Umbilical cord (tissue), 2 donors: ENCODE results near the gene CD40LG. TPM values are rescaled to one million over a fixed set of nuclear protein-coding genes. Genes with fewer than 3 reads are reported as not detected.

Experiments used
- DNase-seq: peaks from one replicate; pipeline ENCODE4 v3.0.0-alpha.2; 2015; ENCODE audit warnings: low spot score
- total RNA-seq: library from RNA; depleted of rRNA; stranded (reverse); fragments of >200 nt; gene quantifications from one replicate; pipeline ENCODE4 v1.2.3, GENCODE V29; 2014; ENCODE audit warnings: low replicate concordance; ENCODE audit not compliant: insufficient read depth

The CD40LG gene
- not detected for total RNA-seq

GRCh38 chrX:136647677-136648360 lies at the start of gene CD40LG:
CD40LG (plus strand) TSS chrX:136648158; CDS start chrX:136648249, 91 bp downstream.
- no peak for DNase-seq

GRCh38 chrX:136598631-136599030 lies 49.3 kb upstream of the CD40LG start:
- no peak for DNase-seq

DNA sequence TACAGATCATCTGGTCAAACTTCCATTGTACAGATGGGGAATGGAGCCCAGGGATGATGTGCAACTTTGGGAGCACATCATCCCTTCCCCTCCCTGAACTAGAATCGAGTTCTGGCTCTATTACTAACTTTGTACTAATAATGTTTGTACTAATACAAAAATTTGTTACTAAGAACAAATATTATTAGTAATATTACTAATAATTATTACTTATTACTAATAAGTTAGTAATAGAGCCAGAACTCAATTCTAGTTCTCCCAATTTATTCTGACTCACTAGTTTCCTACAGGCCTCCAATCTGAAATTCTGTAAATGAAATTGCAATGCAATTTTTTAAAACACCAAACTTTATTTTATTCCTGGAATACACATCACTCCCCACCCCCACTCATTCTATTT lies 47.9 kb upstream of the CD40LG start:
- no peak for DNase-seq

- no peak for DNase-seq
Observed at GRCh38 chrX:136607236-136607635, 40.7 kb upstream of the CD40LG start.

GRCh38 chrX:136608295-136608933 lies 39.5 kb upstream of the CD40LG start:
- DNase-seq: no peak

DNA sequence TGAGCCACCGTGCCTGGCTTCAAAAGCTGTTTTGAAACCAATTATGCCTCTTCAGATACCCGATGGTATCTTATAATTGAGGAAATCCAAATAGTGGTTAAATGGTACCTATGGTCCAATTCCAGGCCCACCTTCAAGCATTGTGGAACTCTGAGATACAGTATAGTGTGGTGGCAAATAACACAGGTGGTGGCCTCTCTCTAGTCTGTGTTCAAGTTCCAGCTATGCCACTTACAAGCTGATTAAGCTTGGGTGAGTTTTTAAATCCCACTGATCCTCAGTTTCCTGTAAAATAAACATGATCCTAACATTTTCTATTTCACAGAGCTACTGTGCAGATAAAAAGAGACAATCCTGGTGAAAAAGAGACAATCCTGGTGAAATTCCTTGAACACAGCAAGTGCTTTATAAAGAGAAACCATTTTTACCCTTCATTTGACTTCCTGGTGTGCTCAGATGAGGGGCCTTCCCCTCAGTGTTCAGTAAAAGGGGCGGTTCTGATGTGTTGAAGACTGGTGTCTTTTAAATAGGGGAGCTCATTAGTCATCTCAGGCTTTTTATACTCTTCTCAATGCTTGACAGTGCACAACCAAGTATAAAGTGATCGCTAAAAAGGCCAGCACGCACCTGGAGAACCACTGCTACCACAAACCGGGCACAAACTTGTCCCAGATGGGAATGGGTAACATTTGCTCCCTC lies 30.8 kb upstream of the CD40LG start:
- no peak for DNase-seq

DNA sequence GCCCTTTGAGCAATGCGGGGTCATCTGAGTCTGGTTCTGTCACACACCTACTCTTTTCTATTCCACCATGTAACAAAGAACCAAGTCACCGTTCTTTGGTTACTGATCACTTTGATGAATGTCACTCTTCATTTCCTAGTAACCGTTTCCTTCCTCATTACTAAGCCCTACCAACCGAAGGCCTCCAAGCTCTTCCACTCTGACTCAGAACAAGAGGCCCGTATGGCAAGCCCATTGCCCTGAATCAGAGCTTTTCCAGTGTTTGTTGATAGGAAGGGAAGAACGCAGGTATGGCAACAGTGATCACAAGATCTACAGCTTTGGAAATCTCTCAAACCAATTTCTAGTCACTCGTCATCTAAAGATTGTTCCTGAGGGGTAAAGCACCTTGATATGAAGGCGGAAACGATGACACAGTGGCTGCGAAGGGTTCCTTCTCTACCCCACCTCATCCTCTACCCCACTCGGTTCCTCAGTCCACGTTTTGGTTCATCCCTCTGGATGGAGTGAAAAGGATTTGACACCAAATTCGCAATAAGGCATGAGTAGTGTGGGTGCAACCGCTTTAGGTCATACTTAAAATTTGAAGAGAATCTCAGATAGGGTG lies 28.0 kb upstream of the CD40LG start:
- no peak for DNase-seq

DNA sequence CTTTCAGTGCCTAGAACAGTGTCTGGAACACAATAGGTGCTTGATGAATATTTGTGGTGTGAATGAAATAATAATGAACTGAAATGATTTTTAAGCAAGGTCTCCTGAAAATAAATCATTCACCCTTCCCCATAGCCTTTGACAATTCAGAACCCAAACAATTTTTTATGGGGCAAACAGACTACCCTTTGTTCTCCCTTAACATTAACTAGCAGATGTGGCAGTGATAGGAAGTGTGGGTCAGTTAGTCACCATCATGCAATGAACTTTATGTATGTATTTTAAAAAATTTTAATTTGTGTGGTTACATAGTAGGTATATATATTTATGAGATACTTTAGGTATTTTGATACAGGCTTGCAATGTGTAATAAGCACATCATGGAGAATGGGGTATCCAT lies 27.2 kb upstream of the CD40LG start:
- no peak for DNase-seq

DNA sequence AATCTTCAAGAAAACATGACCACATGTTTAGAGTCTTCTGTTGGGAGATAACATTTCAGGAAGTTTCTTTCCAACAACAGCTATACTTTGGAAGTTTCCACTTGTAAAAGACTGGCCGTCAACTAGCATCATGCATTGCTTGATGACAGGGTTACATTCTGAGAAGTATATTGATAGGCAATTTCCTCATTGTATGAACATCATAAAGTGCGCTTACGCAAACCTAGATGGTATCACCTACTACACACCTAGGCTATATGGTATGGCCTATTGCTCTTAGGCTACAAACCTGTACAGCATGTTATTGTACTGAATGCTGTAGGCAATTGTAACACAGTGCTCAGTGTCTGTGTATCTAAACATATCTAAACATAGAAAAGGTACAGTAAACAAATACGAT lies 25.4 kb upstream of the CD40LG start:
- no peak for DNase-seq

GRCh38 chrX:136623396-136623795 lies 24.6 kb upstream of the CD40LG start:
- DNase-seq: no peak

DNA sequence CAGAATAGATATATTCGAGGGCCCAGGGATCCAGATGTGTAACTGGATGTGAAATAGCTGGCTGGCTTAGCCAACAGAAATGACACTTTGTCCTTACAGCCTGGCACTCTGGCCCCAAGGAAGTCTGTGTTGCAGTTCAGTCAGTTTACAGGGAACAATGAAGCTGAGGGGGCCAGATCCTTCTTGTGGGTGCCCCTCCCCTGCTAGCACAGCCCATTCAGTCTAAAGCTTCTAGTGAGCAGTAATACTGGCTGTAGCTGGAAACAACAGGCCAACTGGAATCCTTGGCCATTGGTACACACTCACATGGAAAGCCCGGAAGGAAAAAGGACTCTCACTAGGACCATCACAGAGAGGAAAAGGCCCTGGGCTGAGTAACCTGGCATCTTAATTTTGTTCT lies 22.7 kb upstream of the CD40LG start:
- DNase-seq: no peak

GRCh38 chrX:136626237-136626636 lies 21.7 kb upstream of the CD40LG start:
- no peak for DNase-seq

DNA sequence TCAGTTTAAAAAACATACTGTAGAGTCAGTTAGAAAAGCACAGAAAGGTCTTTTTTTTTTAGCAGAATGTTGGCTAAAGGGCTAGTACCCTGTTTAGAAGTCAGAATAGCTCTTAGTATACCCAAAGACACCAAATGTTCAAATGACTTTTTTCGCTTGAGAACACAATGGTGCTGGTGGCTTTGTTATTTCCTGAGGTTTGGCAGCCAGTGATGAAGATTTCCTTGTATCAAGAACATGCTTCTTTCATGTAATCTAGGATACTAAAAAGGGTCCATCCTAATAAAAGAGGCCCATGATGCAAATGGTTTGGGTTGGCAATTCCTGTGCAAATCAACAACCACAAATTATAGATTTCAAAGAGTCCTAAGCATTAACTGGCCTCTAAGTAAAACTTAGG lies 21.1 kb upstream of the CD40LG start:
- no peak for DNase-seq

GRCh38 chrX:136627409-136627808 lies 20.5 kb upstream of the CD40LG start:
- DNase-seq: no peak

DNA sequence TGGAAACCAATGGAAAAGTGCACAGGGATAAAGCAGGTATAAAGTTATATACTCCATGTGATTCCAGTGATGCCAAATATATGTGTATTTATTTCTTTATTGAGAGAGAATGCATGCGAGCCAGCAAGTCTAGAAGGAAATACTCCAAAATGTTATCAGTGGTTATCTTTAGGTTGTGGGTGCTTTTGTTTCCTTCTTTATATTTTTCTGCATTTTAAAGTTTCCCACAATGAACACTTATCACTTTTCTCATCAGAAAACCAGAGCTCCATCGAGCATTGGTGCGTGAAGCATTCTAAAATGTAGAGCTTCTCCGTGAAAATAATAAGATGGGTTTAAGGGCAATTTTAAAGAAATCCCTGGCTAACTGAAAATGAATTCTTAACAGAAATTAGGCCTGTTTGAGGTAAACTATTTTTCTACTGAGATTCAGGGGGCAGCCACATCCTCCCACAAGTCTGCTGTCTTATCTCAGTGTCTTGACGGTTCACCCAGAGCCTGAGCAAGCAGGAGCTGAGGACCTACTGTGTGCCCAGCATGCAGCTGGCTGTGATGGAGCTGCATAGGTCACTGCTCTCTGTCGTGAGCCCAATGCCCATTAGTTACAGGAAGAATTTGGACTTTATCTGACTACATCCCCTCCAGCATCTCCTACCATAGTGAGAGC lies 18.7 kb upstream of the CD40LG start:
- DNase-seq: no peak

GRCh38 chrX:136630881-136631280 lies 17.1 kb upstream of the CD40LG start:
- DNase-seq: no peak

- no peak for DNase-seq
Observed at GRCh38 chrX:136635235-136635634, 12.7 kb upstream of the CD40LG start.

DNA sequence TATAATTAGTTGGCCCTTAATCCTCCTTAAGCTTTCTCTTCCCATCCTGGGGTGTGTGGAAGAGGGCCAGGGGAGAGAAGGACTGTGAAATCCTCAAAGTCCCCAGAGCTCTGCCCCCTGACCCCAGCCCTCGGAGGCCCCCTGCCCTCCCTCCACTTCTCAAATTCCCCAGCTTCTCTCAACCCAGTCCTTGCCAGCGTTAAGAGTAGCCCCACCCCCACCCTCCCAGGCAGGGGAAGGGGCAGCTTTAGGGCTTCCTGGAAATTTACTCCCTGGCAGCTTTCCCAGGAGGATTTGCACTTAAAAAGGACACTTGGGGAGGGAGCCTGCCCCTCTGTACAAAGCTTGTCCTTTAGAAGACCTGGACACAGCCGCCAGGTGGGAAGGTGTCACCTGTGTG lies 11.8 kb upstream of the CD40LG start:
- DNase-seq: no peak

DNA sequence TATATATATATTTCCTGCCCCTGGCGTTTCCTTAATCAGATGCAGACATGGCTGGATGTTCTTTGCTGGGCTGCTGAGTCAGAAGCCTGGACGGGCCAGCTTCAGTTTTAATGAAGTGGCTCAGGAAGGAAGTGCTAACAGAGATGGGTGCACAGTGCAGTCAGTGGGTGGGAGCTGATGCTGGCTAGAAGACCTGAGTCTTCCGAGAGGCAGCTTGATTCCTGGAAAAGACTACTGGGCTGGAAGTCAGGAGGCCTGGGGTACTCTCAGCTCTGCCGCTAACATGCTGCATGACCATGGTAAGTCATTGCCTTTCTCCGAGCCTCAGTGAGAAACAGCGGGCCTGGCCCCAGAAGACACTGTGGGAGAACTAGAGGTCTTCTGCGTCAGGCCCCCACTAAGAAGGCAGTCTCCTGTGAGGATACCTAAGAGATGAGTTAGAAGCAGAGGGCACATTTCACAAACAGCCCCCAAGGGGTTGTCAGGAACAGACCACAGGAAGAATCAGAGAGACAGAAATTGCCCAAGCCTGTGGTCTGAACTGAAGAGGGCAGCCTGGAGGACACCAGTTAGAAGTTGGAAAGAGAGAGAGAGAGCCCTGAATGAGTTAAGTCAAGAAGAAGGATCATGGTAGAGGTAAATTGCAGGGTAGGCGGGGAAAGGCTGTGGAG lies 8.3 kb upstream of the CD40LG start:
- DNase-seq: no peak

DNA sequence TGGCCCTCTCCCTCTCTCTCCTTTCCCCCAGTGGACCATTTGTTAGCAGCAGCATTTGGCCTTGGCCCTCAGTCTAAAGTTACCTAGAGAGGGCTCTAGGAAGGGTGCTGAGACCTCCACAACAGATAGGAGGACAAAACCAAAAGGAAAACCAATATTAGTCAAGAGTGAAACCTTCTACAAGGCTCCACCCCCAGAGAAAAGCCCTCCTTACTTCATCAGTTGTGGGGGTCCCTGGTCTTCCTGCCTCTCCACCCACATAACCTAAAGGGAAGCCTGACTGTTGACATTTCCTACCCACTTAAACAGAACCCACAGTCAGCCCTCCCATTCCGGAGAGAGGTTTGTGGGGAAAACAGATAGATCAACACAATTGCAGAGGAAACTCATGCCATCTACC lies 4.7 kb upstream of the CD40LG start:
- no peak for DNase-seq

DNA sequence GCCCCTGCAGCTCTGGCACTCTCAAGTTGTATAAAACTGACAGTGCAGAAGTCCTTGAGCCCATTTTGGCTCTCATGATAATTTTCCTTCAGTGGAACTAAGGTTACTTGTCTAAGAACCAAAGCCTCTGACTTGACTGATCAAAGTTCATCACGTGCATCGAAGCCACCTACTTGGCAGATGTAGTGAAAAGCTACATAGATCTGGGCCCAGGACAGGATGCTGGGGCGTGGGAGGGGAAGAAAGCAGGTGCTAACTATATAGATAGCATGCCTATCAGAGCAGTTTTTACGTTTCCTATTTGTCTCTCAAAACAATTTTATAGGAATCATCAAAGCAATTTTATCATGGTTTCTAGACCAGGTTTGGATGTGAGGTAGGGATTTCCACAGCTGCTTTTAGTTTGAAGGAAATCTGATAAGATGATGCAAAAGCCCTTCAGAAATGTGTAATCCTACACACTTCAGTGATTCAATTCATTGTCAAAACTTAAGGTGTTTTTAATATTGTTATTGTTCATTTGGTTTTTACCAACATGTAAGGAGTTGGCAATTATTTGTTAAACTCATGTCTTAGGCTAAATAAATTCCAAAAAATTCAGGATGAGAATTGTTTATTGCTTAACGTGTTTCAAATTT lies 1.2 kb upstream of the CD40LG start:
- no peak for DNase-seq
